ENCODE results near the gene IL23A. TPM values are rescaled to one million over a fixed set of nuclear protein-coding genes. Genes with fewer than 3 reads are reported as not detected.
"Not testable (repeated sequence)": the region's sequence is repeated elsewhere in the genome, so short reads cannot be mapped to it uniquely, and the experiment has no call there.

Gene IL23A
- total and polyA plus RNA-seq, 4 experiments from 2014 or later: 30.3 to 40.1 (median 34.3) TPM

DNA sequence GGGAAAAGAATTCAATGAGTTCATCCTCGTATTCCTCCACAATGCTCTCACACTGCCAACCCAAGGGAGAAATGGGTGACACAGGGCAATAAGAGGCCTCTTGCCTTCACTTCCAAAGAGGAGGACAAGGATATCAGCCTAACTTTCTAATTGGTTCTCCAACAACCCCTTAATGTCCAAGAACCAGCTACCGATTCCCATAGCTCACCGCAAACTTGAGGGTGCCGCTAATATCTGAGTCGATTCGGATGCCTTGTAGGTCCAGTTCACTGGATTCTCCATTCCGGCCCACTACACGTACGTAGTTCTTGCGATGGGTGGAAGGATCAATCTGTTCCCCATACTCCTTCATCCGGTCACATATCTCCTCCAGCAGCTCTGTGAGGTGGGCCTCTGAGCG, 27.7 kb upstream of the IL23A start:
- Histone ChIP-seq H3K9me3 (ENCODE audit: control insufficient read depth in 1 of 2, low read length in 2 of 2) (no peaks in the 10 kb centered on the region), H3K4me3 (ENCODE audit: low read length in 2 of 2) (no peak overlapping the region), H3K4me1 (ENCODE audit: insufficient read depth, low read length) (peaks cover 13% of the 10 kb centered on the region), H3K36me3 (ENCODE audit: insufficient read depth, low read length) (peaks cover 10% of the 10 kb centered on the region), H3K27ac (ENCODE audit: low read depth, low read length) (no peak overlapping the region), H3K27me3 (ENCODE audit: insufficient read depth, low read length) (no peaks in the 10 kb centered on the region)
- H3K4me3 Mint-ChIP-seq: no peak overlapping the region
- CTCF ChIA-PET (ENCODE audit: partially characterized antibody): interaction anchor here (0.7 to 4.5 kb wide), 6 partner anchors 13 to 192 kb away, joined by 3 to 18 read pairs (median 4); partner anchors contain the start of genes ANKRD52 and ZC3H10
- intact Hi-C loops (cut with micrococcal nuclease): no loop called here
- peaks cover 1 to 19% (median 11%) of the 10 kb centered on the region in 4 donors for H3K4me1 Mint-ChIP-seq
- peaks cover 11 to 36% of the 10 kb centered on the region in 2 donors for H3K36me3 Mint-ChIP-seq
- no peak for DNase-seq
- no peaks in the 10 kb centered on the region for H3K9me3 Mint-ChIP-seq
- H3K27me3 Mint-ChIP-seq: no peaks in the 10 kb centered on the region
- POLR2A ChIA-PET (ENCODE audit: partially characterized antibody): interaction anchor here (1.2 to 1.6 kb wide), 2 partner anchors 11 to 22 kb away, joined by 3 to 4 read pairs; partner anchors contain the start of gene PAN2
- H3K27ac Mint-ChIP-seq: peak overlapping the region in 2 of 7 donors; percentile 37 to 72

DNA sequence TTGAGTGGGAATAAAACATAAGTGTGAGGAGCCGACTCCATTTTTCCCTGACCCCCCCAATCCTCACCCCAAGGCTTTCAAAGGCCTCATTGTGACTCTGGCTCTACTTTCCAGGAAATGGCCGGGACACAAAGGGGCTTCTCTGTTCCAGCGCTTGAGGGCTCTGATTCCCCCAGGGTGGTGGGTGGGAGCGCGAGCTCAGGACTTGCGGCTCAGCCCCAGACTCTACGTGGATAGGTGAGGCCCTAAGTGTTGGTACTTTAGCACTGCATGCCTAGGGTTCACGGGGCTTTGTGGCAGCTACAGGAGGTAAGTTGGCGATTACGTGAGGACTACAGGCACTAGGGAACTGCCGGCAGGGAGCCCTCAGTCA, 23.4 kb upstream of the IL23A start:
- no peaks in the 10 kb centered on the region for H3K27me3 Mint-ChIP-seq
- peak overlapping the region; percentile 95 for H3K27ac ChIP-seq (ENCODE audit: low read depth, low read length)
- ChIA-PET CTCF (ENCODE audit: partially characterized antibody) (interaction anchor here (0.7 to 4.4 kb wide), 9 partner anchors 17 to 195 kb away, joined by 3 to 37 read pairs (median 6); partner anchors contain the start of genes IL23A, SMARCC2 and STAT2), POLR2A (ENCODE audit: partially characterized antibody) (interaction anchor here (0.6 to 4.4 kb wide), 32 partner anchors 8 to 796 kb away, joined by 3 to 109 read pairs (median 5); partner anchors contain the start of genes ANKRD52, COQ10A, DNAJC14 and ESYT1)
- H3K9me3 ChIP-seq (ENCODE audit: control insufficient read depth in 1 of 2, low read length in 2 of 2): no peaks in the 10 kb centered on the region
- H3K4me3 Mint-ChIP-seq: peak overlapping the region; percentile 97 to 100 (median 98)
- H3K36me3 Mint-ChIP-seq: peaks cover 15 to 35% of the 10 kb centered on the region in 2 donors
- no peaks in the 10 kb centered on the region for H3K27me3 ChIP-seq (ENCODE audit: insufficient read depth, low read length)
- H3K4me1 Mint-ChIP-seq: peaks cover 1 to 25% (median 13%) of the 10 kb centered on the region in 4 donors
- peaks cover 18% of the 10 kb centered on the region for H3K4me1 ChIP-seq (ENCODE audit: insufficient read depth, low read length)
- intact Hi-C loops (cut with micrococcal nuclease): no loop called here
- peak overlapping the region; percentile 99 to 100 for H3K4me3 ChIP-seq (ENCODE audit: low read length in 2 of 2)
- no peaks in the 10 kb centered on the region for H3K9me3 Mint-ChIP-seq
- H3K36me3 ChIP-seq (ENCODE audit: insufficient read depth, low read length): peaks cover 9% of the 10 kb centered on the region
- DNase-seq: peak in 1 of 5 donors; percentile 5
- peak overlapping the region; percentile 98 to 100 (median 99) for H3K27ac Mint-ChIP-seq

DNA sequence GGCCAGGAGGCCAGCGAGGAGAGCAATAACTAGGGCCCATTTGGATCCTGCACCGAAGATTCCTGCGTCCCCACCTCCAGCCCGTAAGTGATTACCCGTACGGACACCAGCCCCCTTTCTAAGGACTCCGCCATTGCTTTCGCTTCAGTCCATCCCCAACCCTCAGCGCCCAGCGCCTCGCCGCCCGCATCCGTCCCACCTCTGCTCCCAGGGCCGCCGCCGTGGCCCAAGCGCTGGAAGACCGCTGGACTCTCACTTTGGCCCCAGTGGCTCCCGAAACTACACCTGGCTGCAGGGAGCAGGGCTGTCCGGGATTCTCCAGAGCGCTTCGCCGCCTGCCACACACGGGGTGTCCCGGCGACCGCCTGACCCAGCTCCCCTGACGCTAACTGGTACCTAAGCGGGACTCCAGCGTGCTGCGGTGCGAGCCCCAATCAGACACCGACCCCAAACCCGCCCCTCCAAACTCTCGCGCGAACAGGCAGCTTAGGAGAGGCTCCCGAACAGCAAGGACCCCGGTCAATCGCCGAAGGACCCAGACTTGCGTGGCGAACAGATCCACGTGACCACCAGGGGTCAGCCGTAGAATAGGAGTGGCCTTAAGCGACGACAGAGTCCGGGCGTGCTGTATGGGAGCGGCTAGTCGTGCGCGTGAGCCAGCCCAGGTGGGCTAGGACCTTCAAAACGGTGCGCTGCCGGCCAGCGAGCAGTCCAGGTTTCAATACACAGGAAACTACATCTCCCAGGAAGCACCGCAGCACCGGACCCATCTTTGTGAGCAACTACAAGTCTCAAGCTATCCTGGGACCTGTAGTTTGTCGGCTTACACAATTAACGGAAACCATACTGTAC, 22.8 kb upstream of the IL23A start, which contains the start of gene CNPY2:
Gene CNPY2 (minus strand): TSS at position 367 of the 852 bp plus-strand sequence. CDS start 771 bp downstream, outside the sequence.
- peak; percentile 93 to 97 (median 95) for DNase-seq
- Mint-ChIP-seq H3K4me1 (peaks cover 1 to 25% (median 13%) of the 10 kb centered on the region in 4 donors), H3K27ac (peak within 1 kb of the TSS; percentile 98 to 100 (median 99)), H3K27me3 (no peaks in the 10 kb centered on the region), H3K36me3 (peaks cover 10 to 30% of the 10 kb centered on the region in 2 donors), H3K9me3 (no peaks in the 10 kb centered on the region), H3K4me3 (peak within 1 kb of the TSS; percentile 97 to 100 (median 98))
- Histone ChIP-seq H3K27ac (ENCODE audit: low read depth, low read length) (peak within 1 kb of the TSS; percentile 95), H3K36me3 (ENCODE audit: insufficient read depth, low read length) (peaks cover 9% of the 10 kb centered on the region), H3K9me3 (ENCODE audit: control insufficient read depth in 1 of 2, low read length in 2 of 2) (no peaks in the 10 kb centered on the region), H3K4me1 (ENCODE audit: insufficient read depth, low read length) (peaks cover 18% of the 10 kb centered on the region), H3K4me3 (ENCODE audit: low read length in 2 of 2) (peak within 1 kb of the TSS; percentile 99 to 100), H3K27me3 (ENCODE audit: insufficient read depth, low read length) (no peaks in the 10 kb centered on the region)
- POLR2A ChIA-PET (ENCODE audit: partially characterized antibody): interaction anchor here (0.6 to 4.4 kb wide), 36 partner anchors 9 to 796 kb away, joined by 3 to 109 read pairs (median 5); partner anchors contain the start of genes ANKRD52, BLOC1S1, COQ10A and DGKA
- CTCF ChIA-PET (ENCODE audit: partially characterized antibody): interaction anchor here (0.7 to 4.4 kb wide), 18 partner anchors 12 to 321 kb away, joined by 3 to 37 read pairs (median 4); partner anchors contain the start of genes IL23A, PAN2, SMARCC2 and SPRYD4
- intact Hi-C loops (cut with micrococcal nuclease): loop anchor here (1.0 to 2.0 kb wide), 8 partner anchors 16 to 197 kb away; partner anchors contain the start of genes CS, IL23A, PAN2 and SPRYD4

DNA sequence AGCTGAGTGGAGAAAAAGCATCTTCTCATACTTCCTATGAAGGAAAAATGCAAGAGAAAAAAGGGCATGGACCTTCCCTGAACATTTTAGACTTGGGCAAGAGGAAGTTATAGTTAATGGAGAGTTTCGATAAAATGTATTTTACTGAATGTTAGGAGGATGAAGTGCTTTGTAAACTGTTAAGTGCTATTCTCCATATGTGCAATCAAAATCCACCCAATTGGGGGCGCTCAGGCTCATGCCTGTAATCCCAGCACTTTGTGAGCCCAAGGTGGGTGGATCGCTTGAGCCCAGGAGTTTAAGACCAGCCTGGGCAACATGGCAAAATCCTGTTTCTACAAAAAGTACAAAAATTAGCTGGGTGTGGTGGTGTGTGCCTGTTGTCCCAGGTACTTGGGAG, 21.0 kb upstream of the IL23A start:
- no peaks in the 10 kb centered on the region for H3K27me3 Mint-ChIP-seq
- H3K4me3 Mint-ChIP-seq: no peak overlapping the region
- H3K36me3 Mint-ChIP-seq: peaks cover 16 to 33% of the 10 kb centered on the region in 2 donors
- H3K27ac Mint-ChIP-seq: peak overlapping the region in 6 of 7 donors; percentile 42 to 74 (median 54)
- CTCF ChIA-PET (ENCODE audit: partially characterized antibody): interaction anchor here (1.0 to 4.4 kb wide), 3 partner anchors 19 to 146 kb away, joined by 3 to 37 read pairs (median 6); partner anchors contain the start of gene TIMELESS
- no peak for DNase-seq
- peaks cover 18% of the 10 kb centered on the region for H3K4me1 ChIP-seq (ENCODE audit: insufficient read depth, low read length)
- peaks cover 15% of the 10 kb centered on the region for H3K36me3 ChIP-seq (ENCODE audit: insufficient read depth, low read length)
- intact Hi-C loops (cut with micrococcal nuclease): loop anchor here (2.0 kb wide), 1 partner anchor 199 kb away; the partner anchor contains the start of gene ZC3H10
- no peak overlapping the region for H3K27ac ChIP-seq (ENCODE audit: low read depth, low read length)
- no peaks in the 10 kb centered on the region for H3K9me3 Mint-ChIP-seq
- POLR2A ChIA-PET (ENCODE audit: partially characterized antibody): interaction anchor here (2.6 to 4.4 kb wide), 3 partner anchors 18 to 131 kb away, joined by 19 to 109 read pairs (median 59); partner anchors contain the start of genes IL23A, PAN2, STAT2 and TIMELESS
- H3K9me3 ChIP-seq (ENCODE audit: control insufficient read depth in 1 of 2, low read length in 2 of 2): no peaks in the 10 kb centered on the region
- H3K4me3 ChIP-seq (ENCODE audit: low read length in 2 of 2): no peak overlapping the region
- H3K27me3 ChIP-seq (ENCODE audit: insufficient read depth, low read length): no peaks in the 10 kb centered on the region
- H3K4me1 Mint-ChIP-seq: peaks cover 1 to 25% (median 13%) of the 10 kb centered on the region in 4 donors

DNA sequence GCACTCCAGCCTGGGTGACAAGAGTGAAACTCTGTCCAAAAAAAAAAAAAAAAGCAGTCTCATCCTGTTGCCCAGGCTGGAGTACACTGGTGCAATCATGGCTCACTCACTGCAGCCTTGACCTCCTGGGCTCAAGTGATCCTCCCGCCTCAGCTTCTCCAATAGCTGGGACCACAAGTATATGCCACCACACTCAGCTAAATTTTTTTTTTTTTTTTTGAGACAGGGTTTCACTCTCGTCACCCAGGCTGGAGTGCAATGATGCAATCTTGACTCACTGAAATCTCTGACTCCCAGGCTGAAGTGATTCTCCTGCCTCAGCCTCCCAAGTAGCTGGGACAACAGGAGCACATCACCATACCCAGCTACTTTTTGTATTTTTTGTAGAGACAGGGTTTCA, 17.7 kb upstream of the IL23A start:
- Mint-ChIP-seq H3K4me1 (peaks cover 0 to 6% (median 2%) of the 10 kb centered on the region in 4 donors), H3K27ac (no peak overlapping the region), H3K36me3 (peaks cover 43 to 57% of the 10 kb centered on the region in 2 donors), H3K4me3 (no peak overlapping the region), H3K9me3 (no peaks in the 10 kb centered on the region), H3K27me3 (no peaks in the 10 kb centered on the region)
- intact Hi-C loops (cut with micrococcal nuclease): no loop called here
- Histone ChIP-seq H3K9me3 (ENCODE audit: control insufficient read depth in 1 of 2, low read length in 2 of 2) (no peaks in the 10 kb centered on the region), H3K27ac (ENCODE audit: low read depth, low read length) (no peak overlapping the region), H3K36me3 (ENCODE audit: insufficient read depth, low read length) (peaks cover 47% of the 10 kb centered on the region), H3K4me3 (ENCODE audit: low read length in 2 of 2) (no peak overlapping the region), H3K4me1 (ENCODE audit: insufficient read depth, low read length) (peaks cover 5% of the 10 kb centered on the region), H3K27me3 (ENCODE audit: insufficient read depth, low read length) (no peaks in the 10 kb centered on the region)
- DNase-seq: no peak
- ChIA-PET POLR2A (ENCODE audit: partially characterized antibody) (interaction anchor here (0.5 kb wide), 1 partner anchor 144 kb away, joined by 3 read pairs; no protein-coding TSS in a partner anchor), CTCF (ENCODE audit: partially characterized antibody) (interaction anchor here (0.5 to 0.7 kb wide), 3 partner anchors 118 to 965 kb away, joined by 3 to 4 read pairs (median 3); no protein-coding TSS in a partner anchor)

DNA sequence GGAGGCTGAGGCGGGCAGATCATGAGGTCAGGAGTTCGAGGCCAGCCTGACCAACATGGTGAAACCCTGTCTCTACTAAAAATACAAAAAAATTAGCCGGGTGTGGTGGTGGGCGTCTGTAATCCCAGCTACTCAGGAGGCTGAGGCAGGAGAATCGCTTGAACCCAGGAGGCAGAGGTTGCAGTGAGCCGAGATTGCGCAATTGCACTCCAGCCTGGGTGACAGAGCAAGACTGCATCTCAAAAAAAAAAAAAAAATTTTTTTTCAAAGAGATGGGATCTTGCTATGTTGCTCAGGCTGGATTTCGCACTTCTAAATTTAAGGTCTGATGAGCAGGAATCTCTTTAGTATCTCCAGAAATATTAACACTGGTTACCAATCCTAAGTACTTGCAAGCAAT, 17.1 kb upstream of the IL23A start:
- H3K27me3 Mint-ChIP-seq; H3K4me1 ChIP-seq (ENCODE audit: insufficient read depth, low read length); intact Hi-C loops (cut with micrococcal nuclease); POLR2A ChIA-PET (ENCODE audit: partially characterized antibody); H3K27ac Mint-ChIP-seq; H3K4me1 Mint-ChIP-seq; H3K4me3 Mint-ChIP-seq; H3K27me3 ChIP-seq (ENCODE audit: insufficient read depth, low read length); H3K27ac ChIP-seq (ENCODE audit: low read depth, low read length); H3K4me3 ChIP-seq (ENCODE audit: low read length in 2 of 2); H3K9me3 Mint-ChIP-seq; H3K9me3 ChIP-seq (ENCODE audit: control insufficient read depth in 1 of 2, low read length in 2 of 2); DNase-seq: not testable (repeated sequence)
- CTCF ChIA-PET (ENCODE audit: partially characterized antibody): interaction anchor here (0.7 kb wide), 2 partner anchors 237 to 965 kb away, joined by 3 read pairs; no protein-coding TSS in a partner anchor
- peaks cover 53% of the 10 kb centered on the region for H3K36me3 ChIP-seq (ENCODE audit: insufficient read depth, low read length)
- peaks cover 47 to 60% of the 10 kb centered on the region in 2 donors for H3K36me3 Mint-ChIP-seq
